Measurements from ENCODE around the gene KCNK1. TPM values are rescaled to one million over a fixed set of nuclear protein-coding genes. Genes with fewer than 3 reads are reported as not detected.

The KCNK1 gene
- total and polyA plus RNA-seq, 4 donors = 2.5 to 12.3 (median 4.5) TPM

GRCh38 chr1:233700338-233700737 is 86.4 kb downstream of the KCNK1 start:
- 86% methylated on average over 2 of the region's 2 CpGs for WGBS
- no peaks in the 10 kb centered on the region for H3K27me3 ChIP-seq (ENCODE audit: control insufficient read depth in 4 of 4, insufficient read depth in 4 of 4, low read length in 3 of 4)
- DNase-seq (ENCODE audit: low spot score) = no peak
- H3K4me3 ChIP-seq (ENCODE audit: low read depth in 1 of 3, low read length in 3 of 3) = no peak overlapping the region
- H3K27ac ChIP-seq (ENCODE audit: low read depth in 1 of 2, low read length in 2 of 2) = no peak overlapping the region
- H3K9me3 ChIP-seq (ENCODE audit: control insufficient read depth in 4 of 4, low read length in 3 of 4) = no peaks in the 10 kb centered on the region
- no peaks in the 10 kb centered on the region for H3K36me3 ChIP-seq (ENCODE audit: control insufficient read depth in 4 of 4, insufficient read depth in 3 of 4, low read depth in 1 of 4, low read length in 3 of 4)
- no peaks in the 10 kb centered on the region for H3K4me1 ChIP-seq (ENCODE audit: control insufficient read depth in 4 of 4, insufficient read depth in 4 of 4, low read length in 3 of 4)
- H3K9ac ChIP-seq (ENCODE audit: low read depth in 1 of 2, low read length in 2 of 2) = no peak overlapping the region
- TF ChIP-seq MAX (IDR thresholded peaks at IDR 0.05) = no peak
- TF ChIP-seq ZBTB33 (IDR thresholded peaks at IDR 0.05) = no peak
- no peak for TF ChIP-seq FOXA2 (IDR thresholded peaks at IDR 0.05)
- no peak for TF ChIP-seq NR2F2 (IDR thresholded peaks at IDR 0.05)

GRCh38 chr1:233704170-233704897 is 90.4 kb downstream of the KCNK1 start:
- Histone ChIP-seq H3K9me3 (ENCODE audit: control insufficient read depth in 4 of 4, low read length in 3 of 4) (no peaks in the 10 kb centered on the region), H3K9ac (ENCODE audit: low read depth in 1 of 2, low read length in 2 of 2) (no peak overlapping the region), H3K4me1 (ENCODE audit: control insufficient read depth in 4 of 4, insufficient read depth in 4 of 4, low read length in 3 of 4) (no peaks in the 10 kb centered on the region), H3K4me3 (ENCODE audit: low read depth in 1 of 3, low read length in 3 of 3) (no peak overlapping the region), H3K36me3 (ENCODE audit: control insufficient read depth in 4 of 4, insufficient read depth in 3 of 4, low read depth in 1 of 4, low read length in 3 of 4) (no peaks in the 10 kb centered on the region), H3K27me3 (ENCODE audit: control insufficient read depth in 4 of 4, insufficient read depth in 4 of 4, low read length in 3 of 4) (no peaks in the 10 kb centered on the region), H3K27ac (ENCODE audit: low read depth in 1 of 2, low read length in 2 of 2) (no peak overlapping the region)
- TF ChIP-seq FOXA2 (IDR thresholded peaks at IDR 0.05) (no peak), CTCF (IDR thresholded peaks at IDR 0.05; ENCODE audit: low read depth, low read length, missing input control) (no peak), REST (IDR thresholded peaks at IDR 0.05) (no peak), SP1 (IDR thresholded peaks at IDR 0.05) (no peak), ATF3 (IDR thresholded peaks at IDR 0.05) (no peak), HNF4A (conservative IDR thresholded peaks at IDR 0.05) (no peak), FOXA1 (IDR thresholded peaks at IDR 0.05) (no peak), NR2F2 (IDR thresholded peaks at IDR 0.05) (no peak), RAD21 (IDR thresholded peaks at IDR 0.05) (no peak), YY1 (IDR thresholded peaks at IDR 0.05) (no peak), EGR1 (IDR thresholded peaks at IDR 0.05; ENCODE audit: low read depth in 2 of 2) (no peak), HNF4G (IDR thresholded peaks at IDR 0.05) (no peak)
- no peak for DNase-seq (ENCODE audit: low spot score)
- WGBS = 86% methylated on average over 6 of the region's 6 CpGs

All from liver (tissue), 9 donors.